ENCODE measurements around the gene ERN1. TPM values are rescaled to one million over a fixed set of nuclear protein-coding genes. Genes with fewer than 3 reads are reported as not detected.
A peak's percentile ranks its signal among the peaks of the same experiment; 100 is the strongest.

Gene ERN1
- total RNA-seq, 1 donor from 2014 or later: 52.6 TPM

DNA sequence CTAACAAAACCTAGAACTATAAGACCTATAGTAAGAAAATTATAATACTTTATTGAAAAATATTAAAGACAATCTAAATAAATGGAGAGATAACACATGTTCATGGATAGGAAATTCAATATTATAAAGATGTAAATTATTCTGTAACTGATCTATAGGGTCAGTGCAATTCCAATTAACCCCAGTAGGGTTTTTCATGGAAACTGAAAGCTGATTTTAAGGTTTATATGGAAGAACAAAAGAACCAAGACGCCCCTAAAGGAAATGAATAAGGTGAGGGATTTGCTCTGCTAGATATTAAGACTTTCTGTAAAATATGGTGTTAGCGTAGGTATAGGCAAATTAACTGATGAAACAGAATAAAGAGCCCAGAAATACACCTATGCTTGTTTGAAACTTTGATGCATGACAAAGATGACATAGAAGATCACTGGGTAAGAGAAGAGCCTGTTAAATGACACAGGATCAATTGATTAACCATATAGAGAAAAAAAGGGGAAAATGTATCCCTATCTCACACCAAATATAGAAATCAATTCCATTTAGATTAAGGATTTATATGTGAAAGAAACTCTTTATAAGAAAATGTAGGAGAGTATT is 112.5 kb downstream of the ERN1 start:
- Histone ChIP-seq H3K36me3 (no peaks in the 10 kb centered on the region), H3K9me3 (no peaks in the 10 kb centered on the region), H3K4me3 (no peak overlapping the region), H3K27ac (no peak overlapping the region), H3K4me1 (peaks cover 18% of the 10 kb centered on the region), H3K27me3 (no peaks in the 10 kb centered on the region)
- TF ChIP-seq, protein P1, sequence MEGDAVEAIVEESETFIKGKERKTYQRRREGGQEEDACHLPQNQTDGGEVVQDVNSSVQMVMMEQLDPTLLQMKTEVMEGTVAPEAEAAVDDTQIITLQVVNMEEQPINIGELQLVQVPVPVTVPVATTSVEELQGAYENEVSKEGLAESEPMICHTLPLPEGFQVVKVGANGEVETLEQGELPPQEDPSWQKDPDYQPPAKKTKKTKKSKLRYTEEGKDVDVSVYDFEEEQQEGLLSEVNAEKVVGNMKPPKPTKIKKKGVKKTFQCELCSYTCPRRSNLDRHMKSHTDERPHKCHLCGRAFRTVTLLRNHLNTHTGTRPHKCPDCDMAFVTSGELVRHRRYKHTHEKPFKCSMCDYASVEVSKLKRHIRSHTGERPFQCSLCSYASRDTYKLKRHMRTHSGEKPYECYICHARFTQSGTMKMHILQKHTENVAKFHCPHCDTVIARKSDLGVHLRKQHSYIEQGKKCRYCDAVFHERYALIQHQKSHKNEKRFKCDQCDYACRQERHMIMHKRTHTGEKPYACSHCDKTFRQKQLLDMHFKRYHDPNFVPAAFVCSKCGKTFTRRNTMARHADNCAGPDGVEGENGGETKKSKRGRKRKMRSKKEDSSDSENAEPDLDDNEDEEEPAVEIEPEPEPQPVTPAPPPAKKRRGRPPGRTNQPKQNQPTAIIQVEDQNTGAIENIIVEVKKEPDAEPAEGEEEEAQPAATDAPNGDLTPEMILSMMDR (IDR thresholded peaks at IDR 0.05): peak; percentile 34
- intact Hi-C loops (cut with DNase I): no loop called here
- no peak for DNase-seq
- ATAC-seq: no peak

DNA sequence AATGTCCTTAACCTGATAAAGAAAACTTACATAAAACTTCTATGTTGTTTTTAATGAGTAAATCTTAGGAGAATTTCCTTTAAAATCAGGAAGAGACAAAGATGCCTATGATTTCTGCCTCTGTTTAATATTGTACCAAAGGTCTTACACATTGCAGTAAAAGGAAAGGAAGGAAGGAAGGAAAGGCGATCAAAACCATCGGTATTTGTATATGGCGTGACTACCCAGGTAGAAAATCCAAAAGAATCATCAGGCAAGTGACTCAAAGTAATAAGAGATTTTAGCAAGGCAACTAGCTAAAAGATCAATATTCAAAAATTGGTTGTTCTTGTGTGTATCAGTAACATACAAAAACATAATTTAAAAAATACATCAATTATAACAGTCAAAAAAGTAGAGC is 113.0 kb downstream of the ERN1 start:
- no peaks in the 10 kb centered on the region for H3K36me3 ChIP-seq
- H3K4me1 ChIP-seq: peaks cover 17% of the 10 kb centered on the region
- intact Hi-C loops (cut with DNase I): no loop called here
- no peak for DNase-seq
- H3K4me3 ChIP-seq: no peak overlapping the region
- no peaks in the 10 kb centered on the region for H3K27me3 ChIP-seq
- no peak for ATAC-seq
- TF ChIP-seq, protein P1 (IDR thresholded peaks at IDR 0.05): no peak
- H3K27ac ChIP-seq: peak overlapping the region; percentile 28
- no peaks in the 10 kb centered on the region for H3K9me3 ChIP-seq

DNA sequence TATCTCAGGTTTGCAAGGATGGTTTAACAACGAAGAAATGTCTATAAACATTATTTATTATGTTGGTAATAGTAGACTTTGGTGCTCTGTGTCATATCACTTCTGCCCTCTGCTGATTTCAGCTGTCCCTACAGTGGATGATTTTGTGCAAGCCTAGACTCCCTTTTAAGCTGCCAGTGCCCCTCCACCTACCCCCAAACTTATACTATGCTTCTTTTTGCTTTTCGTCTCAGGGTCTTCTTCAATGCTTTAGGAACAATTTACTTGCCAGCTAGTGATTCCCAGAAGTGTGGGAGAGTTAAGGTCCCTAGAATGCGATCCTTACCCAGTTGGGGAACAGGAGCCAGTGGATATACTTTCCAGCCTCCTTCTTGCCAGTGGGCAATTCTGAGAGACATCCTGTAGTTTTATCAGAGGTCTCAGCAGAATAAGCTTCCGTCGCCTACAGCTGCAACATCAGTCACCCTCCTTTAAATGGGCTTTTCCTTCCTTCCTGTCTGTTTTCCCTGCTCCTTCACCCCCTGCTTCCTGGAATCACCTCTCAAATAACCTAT is 113.6 kb downstream of the ERN1 start:
- H3K36me3 ChIP-seq: no peaks in the 10 kb centered on the region
- no peaks in the 10 kb centered on the region for H3K9me3 ChIP-seq
- no peaks in the 10 kb centered on the region for H3K27me3 ChIP-seq
- peak overlapping the region; percentile 22 for H3K4me3 ChIP-seq
- no peak for DNase-seq
- intact Hi-C loops (cut with DNase I): no loop called here
- no peak for ATAC-seq
- H3K4me1 ChIP-seq: peaks cover 17% of the 10 kb centered on the region
- TF ChIP-seq, protein P1 (IDR thresholded peaks at IDR 0.05): peak; percentile 22
- peak overlapping the region; percentile 53 for H3K27ac ChIP-seq

DNA sequence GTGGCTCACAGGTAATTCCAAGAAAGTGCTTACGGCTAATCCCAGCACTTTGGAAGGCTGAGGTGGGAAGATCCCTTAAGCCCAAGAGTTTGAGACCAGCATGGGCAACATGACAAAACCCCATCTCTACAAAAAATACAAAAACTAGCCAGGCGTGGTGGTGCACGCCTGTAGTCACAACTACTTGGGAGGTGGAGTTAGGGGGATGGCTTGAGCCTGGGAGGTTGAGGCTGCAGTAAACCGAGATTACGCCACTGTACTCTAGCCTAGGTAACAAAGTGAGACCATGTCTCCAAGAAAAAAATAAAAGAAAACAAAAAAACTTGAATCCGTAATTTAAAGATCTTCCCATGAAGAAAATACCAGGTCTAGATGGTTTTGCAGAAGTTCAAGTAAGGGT is 114.5 kb downstream of the ERN1 start:
- DNase-seq: no peak
- intact Hi-C loops (cut with DNase I): no loop called here
- no peaks in the 10 kb centered on the region for H3K36me3 ChIP-seq
- peaks cover 17% of the 10 kb centered on the region for H3K4me1 ChIP-seq
- no peak overlapping the region for H3K4me3 ChIP-seq
- ATAC-seq: no peak
- no peaks in the 10 kb centered on the region for H3K9me3 ChIP-seq
- H3K27ac ChIP-seq: no peak overlapping the region
- TF ChIP-seq, protein P1 (IDR thresholded peaks at IDR 0.05): no peak
- H3K27me3 ChIP-seq: no peaks in the 10 kb centered on the region

DNA sequence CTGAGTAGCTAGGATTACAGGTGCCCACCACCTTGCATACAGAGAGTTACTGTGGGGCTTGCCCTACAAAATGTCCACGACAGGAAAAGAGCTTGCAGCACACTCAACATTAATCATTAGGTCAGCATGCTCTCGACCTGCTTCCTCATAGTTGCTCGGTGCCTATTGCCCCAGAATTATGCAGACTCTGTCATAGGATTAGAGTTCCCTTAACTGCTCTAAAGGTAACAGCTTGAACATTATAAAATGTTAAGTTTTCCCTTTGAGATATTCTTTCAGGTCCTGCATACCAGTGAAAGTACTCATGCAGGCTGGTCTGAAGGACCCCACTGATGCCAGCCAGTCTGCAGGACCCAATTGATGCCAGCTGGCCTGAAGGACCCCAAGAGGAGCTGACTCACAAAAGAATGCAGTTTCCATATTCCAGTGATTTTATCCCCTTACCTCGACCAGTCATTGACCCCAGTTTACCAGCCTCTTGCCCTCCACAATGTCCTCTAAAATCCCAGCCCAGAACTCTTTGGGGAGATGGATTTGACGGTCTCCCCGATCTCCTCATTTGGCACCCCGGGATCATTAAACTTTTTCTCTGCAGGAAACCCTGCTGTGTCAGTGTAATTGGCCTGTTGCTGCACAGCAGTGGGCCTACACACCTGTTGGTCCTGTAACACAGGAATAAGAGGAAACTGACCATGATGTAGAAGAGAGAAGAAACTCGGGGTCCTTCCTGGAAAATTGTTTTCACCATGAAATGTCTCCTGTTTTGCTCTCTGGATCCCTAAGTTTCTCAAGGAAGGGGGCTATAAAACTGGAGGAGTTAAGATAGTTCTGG is 120.2 kb downstream of the ERN1 start:
- peak; percentile 75 for ATAC-seq
- DNase-seq: no peak
- H3K4me1 ChIP-seq: peaks cover 33% of the 10 kb centered on the region
- H3K4me3 ChIP-seq: no peak overlapping the region
- no peaks in the 10 kb centered on the region for H3K36me3 ChIP-seq
- TF ChIP-seq, protein P1 (IDR thresholded peaks at IDR 0.05): no peak
- H3K27me3 ChIP-seq: no peaks in the 10 kb centered on the region
- no peaks in the 10 kb centered on the region for H3K9me3 ChIP-seq
- H3K27ac ChIP-seq: peak overlapping the region; percentile 48
- intact Hi-C loops (cut with DNase I): no loop called here

Data from upper lobe of right lung (tissue), 1 donor.